NCI-H82 treated with DMSO at 0.1 percent for 48 hours (cell line): ENCODE data around the gene BANP.
"Not testable (repeated sequence)": the region's sequence is repeated elsewhere in the genome, so short reads cannot be mapped to it uniquely, and the experiment has no call there.

Source experiments
- DNase-seq: peaks from one replicate; lab custom pipeline; 2025; ENCODE audit not compliant: unreplicated experiment; lab: John Stamatoyannopoulos, UW

The BANP gene

GRCh38 chr16:88063211-88063773, 112.1 kb downstream of the BANP start:
- no peak for DNase-seq

- no peak for DNase-seq
Measured at GRCh38 chr16:88064011-88064888, 113.0 kb downstream of the BANP start.

GRCh38 chr16:88064889-88065746, 113.9 kb downstream of the BANP start:
- no peak for DNase-seq

GRCh38 chr16:88065747-88066142, 114.5 kb downstream of the BANP start:
- no peak for DNase-seq

- DNase-seq, result no peak
Measured at GRCh38 chr16:88066234-88066633, 115.0 kb downstream of the BANP start.

GRCh38 chr16:88066680-88067529, 115.7 kb downstream of the BANP start:
- no peak for DNase-seq

- no peak for DNase-seq
Measured at GRCh38 chr16:88067530-88068411, 116.5 kb downstream of the BANP start.

GRCh38 chr16:88068476-88069396, 117.5 kb downstream of the BANP start:
- no peak for DNase-seq

GRCh38 chr16:88069397-88070168, 118.3 kb downstream of the BANP start:
- no peak for DNase-seq

- DNase-seq, result no peak
Measured at GRCh38 chr16:88070341-88070740, 119.1 kb downstream of the BANP start.

- DNase-seq, result no peak
Measured at GRCh38 chr16:88070989-88071625, 119.9 kb downstream of the BANP start.

- DNase-seq, result no peak
Measured at GRCh38 chr16:88071908-88072307, 120.7 kb downstream of the BANP start.

GRCh38 chr16:88072571-88073001, 121.4 kb downstream of the BANP start:
- DNase-seq, result no peak

- DNase-seq, result no peak
Measured at GRCh38 chr16:88073201-88073721, 122.0 kb downstream of the BANP start.

GRCh38 chr16:88074041-88074440, 122.8 kb downstream of the BANP start:
- DNase-seq, result no peak

- no peak for DNase-seq
Measured at GRCh38 chr16:88076211-88076931, 125.1 kb downstream of the BANP start.

- not testable (repeated sequence) for DNase-seq
Measured at GRCh38 chr16:88076932-88077320, 125.7 kb downstream of the BANP start.
